Neutrophil (primary cell): ENCODE data around the gene PRR14L.

Experiments used
- H3K27ac ChIP-seq: fragments of 200-600 bp; sonication (generic); 2 replicates; pipeline ENCODE4 v1.5.1; 2016; ENCODE audit warnings: mild to moderate bottlenecking, moderate library complexity
- H3K27me3 ChIP-seq: fragments of 200-600 bp; sonication (generic); 2 replicates; pipeline ENCODE4 v1.6.0; 2016; ENCODE audit warnings: mild to moderate bottlenecking
- H3K36me3 ChIP-seq: fragments of 200-600 bp; sonication (generic); 2 replicates; pipeline ENCODE4 v1.5.1; 2017
- H3K4me1 ChIP-seq, 2 experiments: fragments of 200-600 bp in 1 of 2; sonication (generic) in 1 of 2; 1 replicate in 1 of 2; 2 replicates in 1 of 2; pipeline versions ENCODE4 v1.5.1 to v1.6.1; 2013 to 2016; ENCODE audit warnings: low read depth in 1 of 2, low read length in 1 of 2, mild to moderate bottlenecking in 1 of 2, moderate library complexity in 1 of 2; ENCODE audit not compliant: control insufficient read depth in 1 of 2, insufficient read depth in 1 of 2
- H3K4me3 ChIP-seq, 2 experiments: fragments of 200-600 bp in 1 of 2; sonication (generic) in 1 of 2; 1 replicate in 1 of 2; 2 replicates in 1 of 2; pipeline ENCODE4 v1.5.1; 2013 to 2016; ENCODE audit warnings: low read depth in 1 of 2, low read length in 1 of 2, mild to moderate bottlenecking in 1 of 2, moderate library complexity in 1 of 2
- H3K9me3 ChIP-seq: fragments of 200-600 bp; sonication (generic); 2 replicates; pipeline ENCODE4 v1.5.1; 2016
- TF ChIP-seq, protein P1 (sequence below): fragments of 200-600 bp; sonication (generic); IDR thresholded peaks from 2 replicates; pipeline ENCODE4 v1.5.1; 2016; ENCODE audit warnings: antibody characterized with exemption

Gene PRR14L

DNA sequence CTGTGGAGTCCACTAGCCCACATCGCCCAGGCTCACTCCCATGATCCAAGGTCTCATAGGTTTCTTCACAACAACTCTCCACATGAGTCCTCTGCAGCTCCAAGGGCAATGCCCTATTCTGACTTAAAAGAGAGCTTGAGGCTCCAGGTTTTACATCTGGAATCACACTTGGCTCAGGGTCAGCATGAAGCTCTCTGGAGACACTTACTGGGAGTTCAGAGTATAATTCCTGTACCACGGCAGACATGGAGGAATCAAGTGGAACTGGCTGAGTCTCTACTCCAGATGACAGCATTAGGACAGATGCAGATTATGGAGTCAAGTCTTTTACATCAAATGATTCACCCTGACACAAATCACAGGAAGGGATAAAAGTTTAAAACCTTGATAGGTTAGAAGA, 11.4 kb downstream of the PRR14L start:
- Histone ChIP-seq H3K4me3 (no peak overlapping the region), H3K27me3 (no peaks in the 10 kb centered on the region), H3K36me3 (peaks cover 46% of the 10 kb centered on the region), H3K9me3 (no peaks in the 10 kb centered on the region), H3K4me1 (peaks cover 14 to 20% of the 10 kb centered on the region in 2 experiments), H3K27ac (no peak overlapping the region)
- TF ChIP-seq, protein P1, sequence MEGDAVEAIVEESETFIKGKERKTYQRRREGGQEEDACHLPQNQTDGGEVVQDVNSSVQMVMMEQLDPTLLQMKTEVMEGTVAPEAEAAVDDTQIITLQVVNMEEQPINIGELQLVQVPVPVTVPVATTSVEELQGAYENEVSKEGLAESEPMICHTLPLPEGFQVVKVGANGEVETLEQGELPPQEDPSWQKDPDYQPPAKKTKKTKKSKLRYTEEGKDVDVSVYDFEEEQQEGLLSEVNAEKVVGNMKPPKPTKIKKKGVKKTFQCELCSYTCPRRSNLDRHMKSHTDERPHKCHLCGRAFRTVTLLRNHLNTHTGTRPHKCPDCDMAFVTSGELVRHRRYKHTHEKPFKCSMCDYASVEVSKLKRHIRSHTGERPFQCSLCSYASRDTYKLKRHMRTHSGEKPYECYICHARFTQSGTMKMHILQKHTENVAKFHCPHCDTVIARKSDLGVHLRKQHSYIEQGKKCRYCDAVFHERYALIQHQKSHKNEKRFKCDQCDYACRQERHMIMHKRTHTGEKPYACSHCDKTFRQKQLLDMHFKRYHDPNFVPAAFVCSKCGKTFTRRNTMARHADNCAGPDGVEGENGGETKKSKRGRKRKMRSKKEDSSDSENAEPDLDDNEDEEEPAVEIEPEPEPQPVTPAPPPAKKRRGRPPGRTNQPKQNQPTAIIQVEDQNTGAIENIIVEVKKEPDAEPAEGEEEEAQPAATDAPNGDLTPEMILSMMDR, result no peak

DNA sequence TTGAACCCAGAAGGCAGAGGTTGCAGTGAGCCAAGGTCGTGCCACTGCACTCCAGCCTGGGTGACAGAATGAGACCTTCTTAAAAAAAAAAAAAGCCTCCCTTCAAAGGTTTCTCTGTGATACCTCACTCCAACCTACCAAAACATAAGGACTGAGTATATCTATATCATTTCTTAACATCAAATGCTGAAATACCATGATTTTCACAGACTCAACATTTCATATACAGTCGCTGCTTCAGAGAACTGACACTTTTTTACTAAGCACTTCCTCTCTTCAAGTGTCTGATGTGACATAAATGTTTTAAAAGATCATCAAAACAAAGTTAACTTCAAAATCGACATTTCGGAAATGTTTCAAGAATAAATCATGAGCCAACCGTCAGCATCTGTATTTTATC, 12.0 kb downstream of the PRR14L start:
- H3K27me3 ChIP-seq, result no peaks in the 10 kb centered on the region
- H3K36me3 ChIP-seq, result peaks cover 46% of the 10 kb centered on the region
- no peak overlapping the region for H3K27ac ChIP-seq
- peaks cover 14 to 20% of the 10 kb centered on the region in 2 experiments for H3K4me1 ChIP-seq
- no peak overlapping the region for H3K4me3 ChIP-seq
- H3K9me3 ChIP-seq, result no peaks in the 10 kb centered on the region
- TF ChIP-seq, protein P1, result no peak

DNA sequence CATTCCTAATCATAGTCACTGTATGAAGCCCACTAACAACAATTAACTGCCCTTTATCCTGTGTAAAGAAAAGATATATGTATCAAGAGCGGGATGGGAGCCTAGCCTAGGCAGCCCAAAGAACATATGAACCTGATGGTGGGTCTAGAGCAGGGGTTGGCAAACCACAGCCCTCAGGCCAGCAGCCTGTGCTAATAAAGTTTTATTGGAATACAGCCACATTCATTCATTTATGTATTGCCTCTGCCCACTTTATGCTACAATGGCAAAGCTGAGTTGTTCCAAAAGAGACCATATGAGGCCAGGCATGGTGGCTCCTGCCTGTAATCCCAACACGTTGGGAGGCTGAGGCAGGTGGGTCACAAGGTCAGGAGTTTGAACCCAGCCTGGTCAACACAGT, 13.5 kb downstream of the PRR14L start:
- Histone ChIP-seq H3K27me3 (no peaks in the 10 kb centered on the region), H3K27ac (no peak overlapping the region), H3K4me3 (no peak overlapping the region), H3K9me3 (no peaks in the 10 kb centered on the region), H3K36me3 (peaks cover 44% of the 10 kb centered on the region), H3K4me1 (peaks cover 14 to 20% of the 10 kb centered on the region in 2 experiments)
- TF ChIP-seq, protein P1, result no peak

DNA sequence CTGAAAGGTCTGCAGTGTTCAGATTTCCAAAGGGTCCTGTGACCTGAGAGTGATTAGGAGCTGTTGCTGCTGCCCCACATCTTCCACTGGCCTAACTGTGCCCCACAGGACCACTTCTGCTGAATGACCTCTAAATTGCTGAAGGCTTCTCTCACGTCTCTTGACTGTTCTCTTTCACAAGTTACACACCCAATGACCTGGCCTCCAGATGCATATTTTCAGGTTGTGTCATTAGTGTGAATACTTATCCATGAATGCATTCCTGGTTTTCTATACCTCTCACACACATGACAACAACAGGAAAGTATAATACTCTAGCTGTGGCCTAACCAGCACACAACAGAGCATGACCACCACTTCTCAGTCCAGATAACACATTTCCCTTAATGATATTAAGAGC, 15.4 kb downstream of the PRR14L start:
- Histone ChIP-seq H3K27me3 (no peaks in the 10 kb centered on the region), H3K4me3 (no peak overlapping the region), H3K27ac (no peak overlapping the region), H3K9me3 (no peaks in the 10 kb centered on the region), H3K36me3 (peaks cover 48% of the 10 kb centered on the region), H3K4me1 (peaks cover 5 to 6% of the 10 kb centered on the region in 2 experiments)
- TF ChIP-seq, protein P1, result no peak

DNA sequence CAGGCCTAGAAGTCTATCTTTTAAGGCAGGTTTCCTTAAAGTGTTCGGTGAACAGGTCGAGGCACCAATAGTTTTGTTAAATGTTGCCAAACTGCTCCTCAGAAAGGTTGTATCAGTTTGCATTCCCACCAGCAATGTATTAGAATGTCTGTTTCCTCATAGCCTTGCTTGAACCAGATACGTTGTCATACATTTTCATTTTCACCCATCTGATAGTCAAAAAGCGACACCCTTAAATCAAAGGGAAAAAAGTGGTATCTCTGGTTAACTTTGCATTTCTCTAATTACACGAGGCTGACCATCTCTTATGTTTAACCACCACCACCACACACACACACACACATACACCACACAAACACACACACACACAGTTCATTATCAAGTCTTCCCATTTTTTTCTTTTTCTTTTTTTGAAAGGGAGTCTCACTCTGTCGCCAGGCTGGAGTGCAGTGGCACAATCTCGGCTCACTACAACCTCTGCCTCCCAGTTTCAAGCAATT, 16.3 kb downstream of the PRR14L start:
- no peak overlapping the region for H3K27ac ChIP-seq
- H3K4me1 ChIP-seq, result no peaks in the 10 kb centered on the region
- H3K27me3 ChIP-seq, result no peaks in the 10 kb centered on the region
- no peak overlapping the region for H3K4me3 ChIP-seq
- H3K9me3 ChIP-seq, result no peaks in the 10 kb centered on the region
- TF ChIP-seq, protein P1, result no peak
- H3K36me3 ChIP-seq, result peaks cover 45% of the 10 kb centered on the region
